SH-SY5Y (cell line): Measurements from ENCODE around the gene ADGRD2.

Experiments used
- GATA2 ChIP-seq: IDR thresholded peaks from 2 replicates; pipeline ENCODE4 v1.6.1; 2011; ENCODE audit warnings: mild to moderate bottlenecking, low read depth, low read length
- GATA3 ChIP-seq: IDR thresholded peaks from 2 replicates; pipeline ENCODE4 v1.6.1; 2011; ENCODE audit warnings: low read depth, mild to moderate bottlenecking, low read length, moderate library complexity

GRCh38 chr9:124513376-124513994 lies 63.2 kb downstream of the ADGRD2 start:
- TF ChIP-seq GATA3 (no peak), GATA2 (no peak)
